HG02981 (cell line): ENCODE data around the gene MCRIP2.
"Not testable (repeated sequence)": the region's sequence is repeated elsewhere in the genome, so short reads cannot be mapped to it uniquely, and the experiment has no call there.

Source experiments
- ATAC-seq: cut with Tn5 transposase; IDR thresholded peaks from one replicate; pipeline ENCODE4 v1.9.1; 2021; ENCODE audit warnings: mild to moderate bottlenecking, moderate library complexity; ENCODE audit not compliant: unreplicated experiment

The MCRIP2 gene, protein sequence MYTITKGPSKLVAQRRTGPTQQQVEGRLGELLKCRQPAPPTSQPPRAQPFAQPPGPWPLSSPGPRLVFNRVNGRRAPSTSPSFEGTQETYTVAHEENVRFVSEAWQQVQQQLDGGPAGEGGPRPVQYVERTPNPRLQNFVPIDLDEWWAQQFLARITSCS

DNA sequence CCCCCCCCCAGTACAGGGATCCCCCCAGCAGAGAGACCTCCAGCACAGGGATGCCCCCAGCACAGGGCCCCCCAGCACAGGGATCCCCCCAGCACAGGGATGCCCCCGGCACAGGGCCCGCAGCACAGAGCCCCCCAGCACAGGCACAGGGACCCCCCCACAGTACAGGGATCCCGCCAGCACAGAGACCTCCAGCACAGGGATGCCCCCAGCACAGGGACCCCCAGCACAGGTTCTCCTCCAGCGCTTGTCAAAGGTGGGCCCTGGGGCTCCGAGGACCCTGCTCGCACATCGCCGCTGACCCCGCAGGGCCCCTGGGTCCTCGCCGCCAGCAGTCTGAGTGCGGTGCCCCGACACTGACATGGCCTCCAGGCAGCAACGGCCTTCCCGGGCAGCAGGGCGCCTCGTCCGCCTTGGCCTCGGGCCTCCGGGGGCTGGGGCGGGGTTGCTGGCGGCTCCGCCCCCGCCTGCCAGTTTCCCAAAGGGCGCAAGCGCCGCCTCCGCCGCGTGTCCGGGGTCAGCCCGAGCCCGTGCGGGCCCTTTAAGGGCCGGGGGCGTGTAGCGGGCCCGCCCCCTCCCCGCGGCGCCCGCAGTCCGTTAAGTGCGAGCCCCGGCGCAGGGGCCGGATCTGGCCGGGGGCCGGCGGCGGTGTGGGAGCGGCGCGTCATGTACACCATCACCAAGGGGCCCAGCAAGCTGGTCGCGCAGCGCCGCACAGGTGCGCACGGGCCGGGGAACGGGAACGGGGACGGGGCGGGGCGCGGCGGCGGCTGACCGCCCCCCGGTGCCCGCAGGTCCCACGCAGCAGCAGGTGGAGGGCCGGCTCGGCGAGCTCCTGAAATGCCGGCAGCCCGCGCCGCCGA, at the start of gene MCRIP2:
TSS of gene MCRIP2 (plus strand) at position 503 of the 863 bp plus-strand sequence. CDS start at position 667, 164 bp downstream.
- no peak for ATAC-seq

DNA sequence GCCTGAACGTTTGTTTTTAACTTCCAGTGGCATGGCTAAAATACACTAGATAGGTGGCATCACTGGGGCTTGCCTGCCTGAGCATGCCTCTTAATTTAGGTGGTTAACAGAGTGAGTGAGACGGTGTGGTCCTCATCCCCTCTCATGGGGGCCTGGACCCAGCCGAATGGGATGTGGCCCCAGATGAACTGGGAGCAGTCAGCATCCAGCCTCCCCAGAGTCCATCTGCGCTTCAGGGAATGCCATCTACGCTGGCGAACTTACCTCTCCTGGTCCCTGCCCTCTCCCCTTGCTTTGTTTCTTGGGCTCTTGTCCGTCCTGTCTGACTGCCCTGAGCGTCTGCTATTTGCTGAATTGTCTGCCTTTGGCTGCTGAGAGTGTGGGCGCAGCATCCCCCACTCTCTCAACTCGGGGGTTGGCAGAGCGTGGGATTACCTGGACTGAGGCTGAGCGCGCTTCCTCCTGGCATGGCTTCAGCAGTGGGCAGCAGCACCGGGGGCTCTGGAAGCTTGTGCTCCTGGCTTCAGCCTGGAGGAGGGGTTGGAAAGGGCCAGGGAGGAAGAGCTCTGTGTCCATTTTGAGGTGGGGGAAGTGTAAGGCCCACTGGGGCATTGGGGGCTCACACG, 49.6 kb upstream of the MCRIP2 start:
- no peak for ATAC-seq

DNA sequence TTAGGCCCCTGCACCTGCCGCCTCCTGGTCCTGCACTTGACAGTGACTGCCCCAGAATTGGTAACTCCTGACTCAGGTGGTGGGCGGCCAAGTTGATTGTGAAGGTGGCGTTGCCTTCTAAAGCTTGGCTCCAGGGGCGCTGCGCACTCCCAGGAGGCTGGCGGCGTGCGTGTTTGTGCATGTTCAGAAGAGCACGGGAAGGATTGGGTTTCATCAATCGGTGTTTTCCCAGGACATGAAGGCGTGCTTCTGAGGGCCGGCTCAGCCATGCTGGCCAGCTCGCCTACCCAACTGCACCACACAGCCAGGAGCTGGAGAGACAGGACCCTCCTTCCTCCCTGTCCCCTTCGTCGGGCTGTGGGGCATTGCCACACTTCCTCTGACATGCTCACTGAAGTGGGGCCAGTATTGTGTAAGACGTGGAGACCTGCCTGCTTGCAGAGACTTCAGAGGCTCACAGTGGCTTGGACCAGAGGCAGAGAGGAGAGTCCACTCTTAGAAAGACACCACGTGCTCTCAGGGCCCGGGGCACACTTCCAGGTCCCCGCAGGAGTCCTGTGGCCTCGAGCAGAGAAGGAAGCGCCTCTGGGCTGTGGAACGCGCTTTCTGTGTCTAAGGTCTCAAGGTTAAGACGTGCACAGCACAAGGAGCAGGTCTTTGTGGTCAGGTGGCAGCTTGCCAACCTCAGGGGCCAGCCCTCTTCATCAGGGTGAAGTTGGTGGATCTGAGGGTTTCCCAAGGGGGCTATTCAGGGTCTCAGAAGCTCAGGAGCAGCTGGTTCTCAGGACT, 48.9 kb upstream of the MCRIP2 start:
- ATAC-seq = no peak

DNA sequence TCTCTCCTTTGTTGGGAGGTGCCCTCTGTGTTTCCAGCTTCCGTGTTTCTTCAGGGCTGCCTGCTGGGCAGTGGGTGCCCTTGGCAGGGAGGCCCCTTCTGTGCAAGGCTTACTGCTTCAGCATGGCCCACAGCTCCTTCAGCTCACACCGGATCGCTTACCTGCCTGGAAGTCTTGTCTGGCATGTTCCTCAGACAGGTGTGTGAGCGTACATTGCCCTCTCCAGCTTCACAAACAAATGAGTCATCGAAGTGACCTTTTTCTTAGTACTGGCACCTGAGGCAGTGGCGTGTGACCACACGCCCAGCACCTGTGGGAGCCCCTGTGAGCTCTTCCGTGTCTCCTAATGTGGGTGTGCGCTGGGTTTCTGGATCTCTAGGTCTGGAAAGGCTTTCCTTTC, 48.2 kb upstream of the MCRIP2 start:
- no peak for ATAC-seq

DNA sequence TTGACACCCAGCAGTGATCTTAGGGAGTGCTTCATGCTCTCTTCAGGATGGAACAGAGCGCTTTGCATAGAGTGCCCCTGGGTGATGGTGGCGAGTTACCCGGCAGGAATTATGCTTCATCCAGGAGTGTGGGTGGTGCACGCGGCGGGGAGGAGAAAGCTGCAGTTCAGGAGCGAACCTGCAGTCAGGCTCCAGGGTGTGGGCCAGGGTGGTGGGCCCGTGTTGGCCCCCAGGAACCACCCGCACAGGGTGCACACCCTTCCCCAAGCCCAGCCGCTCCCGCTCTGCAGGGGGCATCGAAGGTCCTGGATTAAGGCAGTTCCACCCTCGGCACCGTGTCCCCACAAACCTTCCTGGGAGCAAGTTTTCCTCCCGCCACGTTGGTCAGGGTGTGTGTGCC, 47.8 kb upstream of the MCRIP2 start:
- ATAC-seq = no peak

DNA sequence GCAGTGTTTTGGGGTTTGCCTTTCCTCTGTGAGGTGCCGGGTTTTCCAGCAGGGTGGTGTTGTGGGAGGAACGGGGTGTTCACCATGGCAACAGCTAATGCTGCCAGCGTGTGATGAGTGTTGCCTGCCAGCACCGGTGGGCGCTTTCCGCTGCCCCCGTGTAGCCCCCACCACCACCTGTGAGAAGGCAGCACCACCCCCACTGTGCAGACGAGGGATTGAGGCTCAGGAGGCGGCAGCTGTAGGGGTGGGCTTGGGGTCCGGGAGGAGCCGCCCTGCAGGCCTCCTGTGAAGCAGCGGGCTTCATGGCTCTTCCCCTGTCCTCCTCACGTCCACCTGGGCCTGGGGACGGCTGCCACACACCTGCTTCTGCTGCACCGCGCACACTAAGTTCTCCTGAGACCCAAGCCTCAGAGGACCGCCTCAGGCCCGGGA, 46.5 kb upstream of the MCRIP2 start:
- no peak for ATAC-seq

DNA sequence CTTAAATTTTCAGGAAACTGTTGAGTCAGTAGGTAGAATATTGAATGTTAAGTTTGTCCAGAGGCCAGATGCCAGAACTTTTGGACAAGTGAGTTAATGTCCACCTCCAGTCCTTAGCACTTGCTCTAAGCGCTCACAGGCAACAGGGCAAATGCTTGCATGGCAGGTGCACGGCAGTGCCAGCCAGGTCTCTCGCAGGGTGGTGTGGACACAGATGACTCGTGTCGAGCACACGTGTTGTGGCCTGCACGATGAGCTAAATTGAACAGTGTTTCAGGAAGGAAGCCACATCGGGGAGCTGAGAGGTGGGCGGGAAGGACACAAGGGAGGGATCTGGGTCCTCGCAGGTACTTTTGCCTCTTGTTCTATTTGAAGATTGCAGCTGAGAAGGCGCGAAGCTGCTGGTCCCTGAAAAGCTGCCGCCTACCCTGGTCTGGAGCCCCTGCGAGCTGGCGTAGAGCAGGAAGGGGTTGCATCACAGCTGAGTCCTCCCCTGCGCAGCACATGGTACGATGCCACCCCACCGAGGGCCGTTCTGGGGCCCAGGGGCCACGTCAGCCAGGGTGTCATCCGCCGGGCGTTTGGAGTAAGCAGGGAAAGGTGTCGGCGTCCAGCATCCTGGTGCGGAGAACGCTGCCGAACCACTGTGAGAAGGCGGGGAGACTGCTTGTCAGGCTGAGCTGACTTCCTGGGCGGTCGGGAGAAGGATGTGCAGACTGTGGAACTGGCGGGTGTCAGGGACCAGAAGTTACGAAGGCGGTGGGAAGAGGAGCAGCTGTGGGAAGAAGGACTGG, 45.5 kb upstream of the MCRIP2 start:
- no peak for ATAC-seq

DNA sequence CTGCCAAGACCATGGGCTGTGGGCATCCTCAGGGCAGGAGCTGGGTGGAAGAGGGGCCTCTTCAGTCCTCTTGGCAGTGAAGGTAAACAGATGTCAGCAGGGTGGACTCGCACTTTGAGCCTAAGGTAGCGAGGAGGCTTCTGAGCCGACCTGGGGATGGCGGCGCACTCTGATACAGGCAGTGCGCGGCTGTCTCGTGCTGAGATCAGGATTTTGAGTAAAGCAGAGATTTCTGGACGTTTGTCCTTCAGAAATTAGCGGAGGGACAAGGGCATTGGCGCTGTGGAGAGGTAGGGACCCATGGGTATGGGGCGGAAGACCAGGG, 44.9 kb upstream of the MCRIP2 start:
- no peak for ATAC-seq

DNA sequence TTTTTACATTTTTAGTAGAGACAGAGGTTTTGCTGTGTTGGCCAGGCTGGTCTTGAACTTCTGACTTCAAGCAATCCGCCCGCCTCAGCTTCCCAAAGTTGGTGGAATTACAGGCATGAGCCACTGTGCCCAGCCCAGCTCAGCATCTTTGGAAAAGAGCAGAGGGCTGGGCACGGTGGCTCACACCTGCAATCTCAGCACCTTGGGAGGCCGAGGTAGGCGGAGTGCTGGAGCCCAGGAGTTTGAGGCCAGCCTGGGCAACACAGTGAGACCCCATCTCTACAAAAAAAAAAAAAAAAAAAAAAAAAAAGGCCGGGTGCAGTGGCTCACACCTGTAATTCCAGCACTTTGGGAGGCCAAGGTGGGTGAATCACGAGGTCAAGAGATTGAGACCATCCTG, 44.0 kb upstream of the MCRIP2 start:
- ATAC-seq = not testable (repeated sequence)

DNA sequence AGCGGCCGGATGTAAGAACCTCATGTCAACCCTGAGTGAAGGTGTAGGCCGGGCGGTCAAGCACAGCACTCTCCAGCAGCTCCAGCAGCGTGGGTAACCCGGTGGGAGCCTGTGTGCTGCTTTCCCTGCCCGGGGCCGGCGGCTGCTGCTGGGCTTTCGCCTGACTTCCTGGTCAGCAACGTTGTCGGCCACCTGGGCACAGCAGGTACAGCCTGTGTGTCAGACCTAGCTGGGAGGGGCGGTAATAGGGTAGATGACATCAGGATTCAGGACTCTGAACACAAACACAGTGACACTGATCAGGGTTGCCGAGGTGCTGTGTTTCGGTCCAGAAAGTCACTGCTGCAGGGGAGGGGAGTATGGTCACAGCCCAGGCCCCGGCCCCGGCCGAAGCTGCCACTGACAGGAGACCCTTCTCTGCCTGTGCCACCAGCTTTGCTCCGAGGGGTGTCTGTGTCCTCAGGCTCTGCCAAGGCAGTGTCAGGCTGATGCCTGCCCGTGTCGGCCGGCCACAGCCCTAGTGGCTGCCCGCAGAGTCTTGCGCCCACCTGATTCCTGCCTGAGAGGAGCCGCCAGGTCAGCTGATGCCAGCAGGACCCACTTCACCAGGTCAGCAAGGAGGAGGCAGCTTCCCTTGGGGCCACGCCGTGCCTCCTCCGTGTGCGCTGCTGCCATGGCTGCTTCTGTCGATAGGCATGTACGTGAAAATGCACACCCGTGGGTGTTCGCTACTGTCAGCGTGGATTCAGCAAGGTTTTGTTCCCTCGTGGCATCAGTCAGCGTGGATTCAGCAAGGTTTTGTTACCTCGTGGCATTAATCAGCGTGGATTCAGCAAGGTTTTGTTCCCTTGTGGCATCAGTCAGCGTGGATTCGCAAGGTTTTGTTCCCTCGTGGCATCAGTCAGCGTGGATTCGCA, 42.5 kb upstream of the MCRIP2 start:
- no peak for ATAC-seq

DNA sequence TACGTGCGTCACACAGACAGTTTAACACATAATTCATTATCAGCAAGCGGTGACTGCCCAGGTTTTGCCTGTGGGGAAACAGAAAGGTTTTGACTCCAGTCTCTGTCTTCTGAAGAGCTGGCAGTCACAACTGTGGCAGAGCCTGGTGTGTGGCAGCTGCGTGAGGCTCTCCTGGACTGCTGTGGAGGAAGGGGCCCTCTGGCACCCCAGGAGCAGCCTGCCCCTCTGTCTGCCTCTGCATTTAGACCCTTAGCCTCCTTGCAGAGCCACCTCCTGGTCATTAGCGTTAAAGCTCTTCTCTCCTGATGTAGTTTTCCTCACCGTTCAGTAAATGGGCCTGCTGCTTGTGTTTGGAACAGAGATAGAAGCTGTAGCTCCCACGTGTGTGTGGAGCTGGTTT, 40.8 kb upstream of the MCRIP2 start:
- no peak for ATAC-seq

DNA sequence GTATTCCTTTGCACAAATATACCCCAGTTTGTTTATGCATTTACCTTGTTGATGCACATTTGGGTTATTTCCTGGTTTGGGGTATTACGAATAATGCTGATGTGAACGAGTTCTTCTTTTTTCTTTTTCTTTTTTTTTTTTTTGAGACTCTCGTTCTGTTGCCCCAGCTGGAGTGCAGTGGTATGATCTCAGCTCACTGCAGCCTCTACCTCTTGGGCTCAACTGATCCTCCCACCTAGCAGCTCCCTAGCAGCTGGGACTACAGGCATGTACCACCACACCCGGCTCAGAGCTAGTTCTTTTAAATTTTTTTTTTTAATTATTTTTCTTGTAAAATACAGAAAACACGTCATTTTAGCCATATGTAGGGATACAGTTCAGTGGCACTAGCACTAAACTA, 37.7 kb upstream of the MCRIP2 start:
- no peak for ATAC-seq

DNA sequence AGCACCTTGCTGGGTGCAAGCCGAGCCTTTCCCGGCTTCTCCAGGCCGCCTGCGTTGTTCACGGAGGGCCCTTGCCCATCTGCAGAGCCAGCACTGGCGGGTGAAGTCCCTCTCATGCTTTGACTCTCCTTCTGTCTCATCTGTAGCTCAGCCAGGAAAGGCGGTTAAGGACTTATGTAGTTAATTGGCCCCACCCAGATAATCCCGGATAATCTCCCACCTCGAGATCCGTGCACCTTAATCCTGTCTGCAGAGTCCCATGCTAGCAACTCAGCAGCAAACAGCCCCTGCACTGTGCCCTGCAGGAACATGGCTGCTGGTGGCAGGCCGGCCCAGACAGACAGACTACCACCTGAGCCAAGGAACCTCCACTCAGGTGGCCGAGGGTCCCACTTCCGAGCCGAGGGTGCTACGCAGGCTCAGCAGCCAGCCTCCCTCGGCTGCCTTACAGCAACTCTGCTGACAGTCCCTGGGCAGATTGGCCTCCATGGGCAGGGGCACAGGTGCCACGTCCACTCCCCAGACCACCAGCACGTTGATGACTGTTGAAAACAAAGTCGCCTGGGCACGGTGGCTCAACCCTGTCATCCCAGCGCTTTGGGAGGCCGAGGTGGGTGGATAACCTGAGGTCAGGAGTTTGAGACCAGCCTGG, 34.8 kb upstream of the MCRIP2 start:
- no peak for ATAC-seq

DNA sequence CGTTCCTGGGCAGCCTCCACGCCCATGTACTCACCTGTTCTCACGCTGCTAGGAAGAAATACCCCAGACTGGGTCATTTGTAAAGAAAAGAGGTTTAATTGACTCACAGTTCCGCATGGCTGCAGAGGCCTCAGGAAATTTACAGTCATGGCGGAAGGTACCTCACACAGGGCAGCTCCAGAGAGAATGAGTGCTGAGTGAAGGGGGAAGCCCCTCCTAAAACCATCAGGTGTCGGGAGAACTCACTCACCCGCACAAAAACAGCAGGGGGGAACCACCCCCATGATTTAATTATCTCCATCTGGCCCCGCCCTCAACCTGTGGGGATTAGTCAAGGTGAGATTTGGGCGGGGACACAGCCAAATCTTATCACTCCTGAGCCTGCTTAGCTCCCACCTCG, 33.6 kb upstream of the MCRIP2 start:
- no peak for ATAC-seq

DNA sequence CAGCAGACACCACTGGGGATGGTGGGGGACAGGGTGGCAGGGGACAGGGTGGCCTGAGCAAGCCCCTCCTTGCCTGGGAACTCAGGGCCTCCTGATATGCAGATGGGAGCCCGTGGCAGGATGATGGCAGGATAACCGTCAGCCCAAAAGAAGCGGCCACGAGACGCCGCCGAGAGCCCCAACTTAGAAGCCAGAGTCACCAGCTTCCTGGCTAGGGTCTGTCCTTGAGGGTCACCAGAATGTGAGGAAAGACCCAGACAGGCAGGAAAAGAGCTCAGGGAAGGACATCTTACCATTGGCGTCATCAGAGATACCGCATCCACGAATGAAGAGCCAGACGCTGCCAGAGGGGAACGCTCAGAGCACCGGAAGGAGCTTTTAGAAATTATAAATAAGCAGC, 32.3 kb upstream of the MCRIP2 start:
- ATAC-seq = no peak

DNA sequence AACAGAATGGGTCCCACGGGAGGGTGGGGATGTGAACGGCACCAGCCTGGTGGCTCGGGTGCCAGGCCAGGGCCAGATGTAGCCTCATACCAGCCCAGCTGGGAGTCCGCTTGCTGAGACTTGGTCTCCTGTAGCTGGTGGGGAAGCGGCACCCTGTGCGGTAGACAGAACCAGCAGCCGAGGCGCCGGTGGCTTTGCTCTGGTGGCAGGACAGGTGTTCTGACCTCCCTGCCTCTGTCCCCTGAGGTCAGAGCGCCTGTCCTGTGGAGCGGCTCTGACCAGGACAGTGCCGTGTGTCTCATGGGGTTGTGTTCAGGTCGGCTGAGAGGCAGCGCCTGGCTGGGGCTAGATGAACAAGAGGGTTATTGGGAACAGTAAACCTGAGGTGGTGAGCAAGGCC, 31.6 kb upstream of the MCRIP2 start:
- no peak for ATAC-seq

DNA sequence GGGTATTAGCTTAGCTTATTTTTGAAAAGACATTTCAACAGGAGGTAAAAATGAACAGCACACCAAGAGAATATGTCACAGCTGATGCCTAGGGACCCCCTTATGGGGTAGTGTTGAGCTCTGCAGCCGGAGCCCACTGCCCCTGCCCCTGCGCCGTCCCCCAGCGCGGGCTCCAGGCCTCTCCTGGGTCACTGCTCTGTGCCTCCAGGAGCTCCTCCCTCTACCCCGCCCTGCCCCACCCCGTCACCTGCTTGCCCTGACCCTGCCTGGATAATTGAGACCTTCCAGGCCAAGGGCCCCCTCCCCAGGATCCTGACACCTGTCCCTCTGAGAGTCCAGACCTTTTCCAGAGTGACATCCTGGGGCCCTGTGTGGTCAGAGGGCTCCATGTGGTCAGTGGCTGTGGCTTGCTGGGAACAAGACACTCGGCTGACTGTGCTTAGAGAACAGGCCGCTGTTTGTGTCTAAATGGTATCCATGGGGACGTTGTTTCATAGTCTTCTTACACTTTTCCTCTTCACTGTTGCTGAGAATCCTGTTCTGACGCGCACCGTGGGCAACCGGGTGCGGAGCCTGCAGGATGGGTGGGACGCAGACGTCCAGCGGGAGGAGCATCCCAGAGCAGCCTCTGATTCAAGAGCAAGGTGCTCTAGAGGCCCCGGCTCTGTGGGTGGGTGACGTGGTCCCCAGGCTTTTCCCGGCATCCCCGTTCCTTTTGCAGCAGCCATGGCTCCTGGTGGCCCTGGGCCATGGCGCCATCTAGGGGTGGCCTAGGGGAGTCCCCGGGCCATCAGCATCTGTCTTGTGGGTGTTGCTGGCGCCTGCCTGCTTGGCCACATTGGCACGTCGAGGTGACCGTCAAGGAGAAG, 30.9 kb upstream of the MCRIP2 start:
- no peak for ATAC-seq

DNA sequence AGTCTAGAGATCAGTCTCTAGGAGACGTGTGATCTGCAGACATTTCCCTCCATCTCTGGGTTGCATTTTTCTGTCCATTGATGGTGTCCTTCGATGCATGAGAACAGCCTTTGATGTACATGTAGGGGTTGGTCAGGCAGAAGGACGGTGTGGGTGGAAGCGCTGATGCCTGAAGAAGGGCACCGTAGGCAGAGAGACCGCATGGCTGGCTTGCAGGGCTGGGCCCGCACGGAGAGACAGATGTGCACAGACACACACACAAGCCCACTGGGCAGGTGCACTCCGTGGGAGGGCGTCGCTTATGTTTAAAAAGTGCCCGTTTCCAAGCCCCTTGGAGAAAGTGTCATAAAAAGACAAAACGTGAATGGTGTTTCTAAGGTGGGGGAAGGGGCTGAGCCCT, 26.5 kb upstream of the MCRIP2 start:
- no peak for ATAC-seq
